Skeletal muscle cell (primary cell): ENCODE measurements around the gene PPCDC.

Experiments used
- DNase-seq: peaks from one replicate; pipeline ENCODE4 v3.0.0-alpha.2; 2010; ENCODE audit warnings: low read depth
- H3K4me3 ChIP-seq: 2 replicates; pipeline ENCODE4 v1.5.1; 2011; ENCODE audit warnings: low read depth, mild to moderate bottlenecking, control low read depth, low read length, moderate library complexity

Gene PPCDC

GRCh38 chr15:75095594-75095993 lies 72.2 kb downstream of the PPCDC start:
- no peak for DNase-seq
- no peak overlapping the region for H3K4me3 ChIP-seq

DNA sequence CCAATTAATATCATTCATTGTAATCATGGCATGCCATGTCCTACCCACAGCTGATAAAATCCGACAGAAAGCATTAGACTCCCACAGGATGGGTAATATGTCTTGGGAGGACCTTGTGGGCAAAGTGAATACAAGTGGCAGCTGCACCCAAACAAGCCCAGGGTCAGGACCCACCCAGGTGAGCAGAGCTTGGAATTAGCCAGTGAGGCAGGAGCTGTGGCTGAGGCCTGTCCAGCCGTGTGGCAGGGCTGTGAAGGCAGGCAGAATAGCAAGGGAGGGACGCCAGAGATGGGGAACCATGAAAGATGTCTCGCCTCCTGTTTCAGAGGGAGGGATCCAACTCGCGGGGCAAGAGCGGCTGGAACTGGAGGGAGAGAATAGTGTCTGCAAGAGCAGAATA lies 74.5 kb downstream of the PPCDC start:
- DNase-seq, result no peak
- no peak overlapping the region for H3K4me3 ChIP-seq

GRCh38 chr15:75098404-75098803 lies 75.0 kb downstream of the PPCDC start:
- DNase-seq, result no peak
- no peak overlapping the region for H3K4me3 ChIP-seq
